ENCODE data around the gene HSD11B1.

- no peak for TF ChIP-seq EZH2 (IDR thresholded peaks at IDR 0.05; ENCODE audit: borderline replicate concordance, low read depth, low read length, severe bottlenecking)
- no peak for TF ChIP-seq CTCF (IDR thresholded peaks at IDR 0.05; ENCODE audit: borderline replicate concordance, extremely low read depth, low read length, poor library complexity, severe bottlenecking)
Measured at GRCh38 chr1:209778102-209778501, 73.5 kb downstream of the HSD11B1 start.

Measured in DND-41 (cell line).